Endothelial cell of umbilical vein (primary cell): ENCODE results near the gene ZFP62. TPM values are rescaled to one million over a fixed set of nuclear protein-coding genes. Genes with fewer than 3 reads are reported as not detected.

Experiments used
- BruUV-seq: library from RNA; stranded (reverse); fragments of 400-500 nt; replicated peaks from 2 replicates; lab custom pipeline; 2021; lab: Mats Ljungman, UMichigan
- CTCF ChIA-PET: fragments of 300-600, 350-600 bp; sonication (Branson Sonifier 250); formaldehyde crosslinking; loops from one replicate; lab custom pipeline; 2021; ENCODE audit warnings: antibody characterized with exemption, inconsistent platforms; lab: Charles Lee
- POLR2A ChIA-PET: fragments of 300-600, 350-600 bp; sonication (Branson Sonifier 250); formaldehyde crosslinking; loops from one replicate; lab custom pipeline; 2021; ENCODE audit warnings: antibody characterized with exemption, inconsistent platforms; lab: Charles Lee
- DNase-seq: peaks from one replicate; pipeline ENCODE4 v3.0.0-alpha.2; 2011; ENCODE audit warnings: low read depth, low spot score
- FAIRE-seq: peaks from 2 replicates; lab custom pipeline; 2011; peaks lifted over from hg19 to GRCh38; lab: Jason Lieb, UNC
- H2AFZ ChIP-seq: 2 replicates; pipeline ENCODE4 v1.6.0; 2012; ENCODE audit warnings: low read depth, low read length, control low read depth, inconsistent platforms
- H3K27ac ChIP-seq: 2 replicates; pipeline ENCODE4 v1.5.1; 2011; ENCODE audit warnings: low read depth, mild to moderate bottlenecking, control low read depth, low read length, moderate library complexity; ENCODE audit not compliant: insufficient read depth
- H3K27me3 ChIP-seq, 2 experiments: 2 replicates each; pipeline versions ENCODE4 v1.6.0 to v1.6.1; 2011; ENCODE audit warnings: low read length in 2 of 2, mixed read lengths in 1 of 2; ENCODE audit not compliant: control insufficient read depth in 2 of 2, insufficient read depth in 2 of 2
- H3K36me3 ChIP-seq, 2 experiments: 2 replicates in 1 of 2; 3 replicates in 1 of 2; pipeline ENCODE4 v1.5.1; 2011; ENCODE audit warnings: low read length in 2 of 2, mild to moderate bottlenecking in 1 of 2, moderate library complexity in 1 of 2; ENCODE audit not compliant: control insufficient read depth in 2 of 2, insufficient read depth in 2 of 2; ENCODE audit errors: extremely low read depth in 1 of 2
- H3K4me1 ChIP-seq: 3 replicates; pipeline ENCODE4 v1.5.1; 2011; ENCODE audit warnings: mild to moderate bottlenecking, low read length; ENCODE audit not compliant: control insufficient read depth, insufficient read depth; ENCODE audit errors: extremely low read depth
- H3K4me2 ChIP-seq: 2 replicates; pipeline ENCODE4 v1.6.1; 2011; ENCODE audit warnings: low read length, control low read depth, mixed read lengths; ENCODE audit not compliant: insufficient read depth
- H3K4me3 ChIP-seq, 3 experiments: fragments of 200-600 bp in 1 of 3; sonication (generic), shearing (Covaris generic) in 1 of 3; replicated peaks in 1 of 3; 2 replicates each; pipeline ENCODE4 v1.5.1; 2011 to 2016; ENCODE audit warnings: control low read depth in 3 of 3, low read length in 3 of 3, mild to moderate bottlenecking in 2 of 3, inconsistent platforms in 1 of 3, low read depth in 1 of 3, moderate library complexity in 1 of 3; ENCODE audit not compliant: insufficient read depth in 1 of 3
- H3K79me2 ChIP-seq: 2 replicates; pipeline ENCODE4 v1.6.0; 2012; ENCODE audit warnings: low read length, inconsistent platforms; ENCODE audit not compliant: control insufficient read depth, insufficient read depth
- H3K9ac ChIP-seq: replicated peaks from 2 replicates; pipeline ENCODE3; 2011; ENCODE audit warnings: low read length, control low read depth; ENCODE audit not compliant: insufficient read depth; ENCODE audit errors: extremely low read depth
- H3K9me1 ChIP-seq: replicated peaks from 3 replicates; pipeline ENCODE4 v1.6.0; 2011; ENCODE audit warnings: mild to moderate bottlenecking, low read length; ENCODE audit not compliant: control insufficient read depth, insufficient read depth; ENCODE audit errors: extremely low read depth
- H3K9me3 ChIP-seq: replicated peaks from 2 replicates; pipeline ENCODE4 v1.5.1; 2012; ENCODE audit warnings: low read length, inconsistent platforms; ENCODE audit not compliant: control insufficient read depth, insufficient read depth
- H4K20me1 ChIP-seq: replicated peaks from 2 replicates; pipeline ENCODE3; 2011; ENCODE audit warnings: mild to moderate bottlenecking, low read length; ENCODE audit not compliant: control insufficient read depth, insufficient read depth; ENCODE audit errors: extremely low read depth
- CTCF ChIP-seq, 2 donors: IDR thresholded peaks; 1 replicate in 1 of 2; 2 replicates in 1 of 2; pipeline ENCODE4 v1.5.1; 2011; ENCODE audit warnings: low read length in 2 of 2, mild to moderate bottlenecking in 2 of 2, moderate library complexity in 2 of 2, control low read depth in 1 of 2, inconsistent platforms in 1 of 2, low read depth in 1 of 2; ENCODE audit not compliant: insufficient read depth in 1 of 2; ENCODE audit errors: extremely low read depth in 1 of 2
- EZH2 ChIP-seq: IDR thresholded peaks from 2 replicates; pipeline ENCODE4 v1.6.1; 2012; ENCODE audit warnings: borderline replicate concordance, low read depth, mild to moderate bottlenecking, moderate library complexity, low read length, inconsistent platforms; ENCODE audit not compliant: severe bottlenecking
- FOS ChIP-seq: IDR thresholded peaks from 2 replicates; pipeline ENCODE4 v1.6.1; 2011; ENCODE audit warnings: mild to moderate bottlenecking, low read length, moderate library complexity, borderline replicate concordance; ENCODE audit not compliant: insufficient read depth
- GATA2 ChIP-seq: IDR thresholded peaks from 2 replicates; pipeline ENCODE4 v1.7.0; 2011; ENCODE audit warnings: low read depth, mild to moderate bottlenecking, moderate library complexity, mixed read lengths, low read length; ENCODE audit not compliant: insufficient read length, insufficient read depth
- JUN ChIP-seq: IDR thresholded peaks from 2 replicates; pipeline ENCODE4 v1.6.1; 2011; ENCODE audit warnings: borderline replicate concordance, low read depth; ENCODE audit not compliant: insufficient read length, insufficient read depth
- MAX ChIP-seq: IDR thresholded peaks from 2 replicates; pipeline ENCODE4 v1.6.1; 2011; ENCODE audit not compliant: insufficient read depth, insufficient read length
- MYC ChIP-seq: IDR thresholded peaks from one replicate; pipeline ENCODE4 v1.6.1; 2011; ENCODE audit warnings: mild to moderate bottlenecking, low read depth, low read length
- POLR2A ChIP-seq: IDR thresholded peaks from 2 replicates; pipeline ENCODE4 v1.6.1; 2012; ENCODE audit warnings: low read depth, mild to moderate bottlenecking, control low read depth, low read length
- POLR2AphosphoS5 ChIP-seq: IDR thresholded peaks from 2 replicates; pipeline ENCODE4 v1.6.1; 2012; ENCODE audit warnings: low read depth, mild to moderate bottlenecking, control low read depth, low read length, moderate library complexity; ENCODE audit not compliant: insufficient read depth
- dilution Hi-C: fragments of 300-500 bp; cut with MboI; formaldehyde crosslinking; loops from one replicate; pipeline ENCODE4 v1.15.0; 2019; ENCODE audit warnings: low sequenced_read_pairs; ENCODE audit not compliant: extremely low pct_ligation_motif_present
- intact Hi-C: fragments of 100-400 bp; cut with micrococcal nuclease; formaldehyde crosslinking; loops from one replicate; pipeline ENCODE4 v1.10.0; 2022
- polyA plus RNA-seq, 4 experiments: library from polyadenylated mRNA; depleted of rRNA in 3 of 4; stranded (reverse) in 3 of 4; unstranded in 1 of 4; fragments of >200 nt; gene quantifications; 2 replicates each; pipeline versions ENCODE4 v1.2.1 to v1.2.3, GENCODE V29; 2011 to 2012; ENCODE audit warnings: missing spikeins in 1 of 4
- total RNA-seq: library from RNA; stranded (reverse); gene quantifications from 2 replicates; pipeline ENCODE4 v1.2.3, GENCODE V29; 2021

Gene ZFP62
- total and polyA plus RNA-seq, 2 donors (not counting 3 experiments of a cell fraction or from before 2014, with no cell fraction given) = 3.7 to 19.7 TPM

- no TSS peak for BruUV-seq
- H3K27ac ChIP-seq = no peak overlapping the region
- DNase-seq (no peak), FAIRE-seq (no peak)
- peaks cover 9% of the 10 kb centered on the region for H3K4me1 ChIP-seq
- H3K4me2 ChIP-seq = peak overlapping the region; percentile 12
- intact Hi-C loops = no loop called here
- TF ChIP-seq GATA2 (no peak), POLR2A (no peak), MYC (no peak), POLR2AphosphoS5 (no peak), CTCF (IDR thresholded peaks at IDR 0.05; ENCODE audit: extremely low read depth in 1 of 2, insufficient read depth in 1 of 2, low read depth in 1 of 2, low read length in 2 of 2) (no peak), EZH2 (no peak), FOS (no peak), JUN (no peak), MAX (no peak)
- H4K20me1 ChIP-seq = no peaks in the 10 kb centered on the region
- no peaks in the 10 kb centered on the region for H3K27me3 ChIP-seq
- POLR2A ChIA-PET = no interaction called here
- H3K9me1 ChIP-seq = no peaks in the 10 kb centered on the region
- no peak overlapping the region for H3K9ac ChIP-seq
- H3K79me2 ChIP-seq = no peaks in the 10 kb centered on the region
- dilution Hi-C loops = no loop called here
- H2AFZ ChIP-seq = no peak overlapping the region
- H3K9me3 ChIP-seq = no peaks in the 10 kb centered on the region
- H3K4me3 ChIP-seq = no peak overlapping the region
- CTCF ChIA-PET = interaction anchor here (1.1 to 1.4 kb wide), 3 partner anchors 8 to 39 kb away, joined by 3 to 5 read pairs (median 4); no protein-coding TSS in a partner anchor
- no peaks in the 10 kb centered on the region for H3K36me3 ChIP-seq
Observed at GRCh38 chr5:180823940-180824629, 37.0 kb downstream of the ZFP62 start.
